GM20431 (cell line): Measurements from ENCODE around the gene SNUPN.

Experiments
- in situ Hi-C: fragments of 300-500 bp; cut with MseI, MboI; formaldehyde crosslinking; loops from one replicate; pipeline ENCODE4 v1.15.0; 2020; ENCODE audit warnings: low sequenced_read_pairs; ENCODE audit not compliant: unreplicated experiment

The SNUPN gene

GRCh38 chr15:75625542-75626347, at the start of gene SNUPN:
TSS of gene SNUPN (minus strand) at chr15:75625725. CDS start at chr15:75621051, 4,674 bp downstream.
- in situ Hi-C loops: no loop called here

DNA sequence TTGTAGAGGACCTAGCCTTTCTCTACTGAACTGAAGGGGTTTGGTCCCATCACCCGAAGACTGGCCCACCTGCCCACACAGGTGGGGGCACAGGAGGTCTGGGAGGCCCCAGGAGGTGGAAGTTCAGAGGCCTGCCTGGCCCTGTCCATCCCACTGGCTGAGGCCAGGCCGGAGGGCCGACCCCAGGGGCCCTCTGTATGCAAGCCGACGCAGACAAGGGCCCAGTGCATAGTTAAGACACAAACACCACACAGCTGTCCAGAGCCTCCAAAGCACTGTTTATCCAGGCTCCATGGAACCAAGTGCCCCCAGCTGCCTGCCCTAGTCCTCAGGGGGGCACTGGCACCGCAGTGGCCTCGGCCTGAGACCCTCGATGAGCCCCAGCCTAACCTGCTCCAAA, 48.8 kb upstream of the SNUPN start:
- in situ Hi-C loops: loop anchor here (25.0 kb wide), 2 partner anchors 312 to 662 kb away; partner anchors contain the start of genes MAN2C1 and PPCDC

GRCh38 chr15:75673426-75674235, 48.1 kb upstream of the SNUPN start:
- in situ Hi-C loops: loop anchor here (25.0 kb wide), 2 partner anchors 311 to 661 kb away; partner anchors contain the start of genes MAN2C1 and PPCDC

GRCh38 chr15:75672646-75673425, 47.3 kb upstream of the SNUPN start:
- in situ Hi-C loops: loop anchor here (25.0 kb wide), 2 partner anchors 311 to 661 kb away; partner anchors contain the start of genes MAN2C1 and PPCDC

DNA sequence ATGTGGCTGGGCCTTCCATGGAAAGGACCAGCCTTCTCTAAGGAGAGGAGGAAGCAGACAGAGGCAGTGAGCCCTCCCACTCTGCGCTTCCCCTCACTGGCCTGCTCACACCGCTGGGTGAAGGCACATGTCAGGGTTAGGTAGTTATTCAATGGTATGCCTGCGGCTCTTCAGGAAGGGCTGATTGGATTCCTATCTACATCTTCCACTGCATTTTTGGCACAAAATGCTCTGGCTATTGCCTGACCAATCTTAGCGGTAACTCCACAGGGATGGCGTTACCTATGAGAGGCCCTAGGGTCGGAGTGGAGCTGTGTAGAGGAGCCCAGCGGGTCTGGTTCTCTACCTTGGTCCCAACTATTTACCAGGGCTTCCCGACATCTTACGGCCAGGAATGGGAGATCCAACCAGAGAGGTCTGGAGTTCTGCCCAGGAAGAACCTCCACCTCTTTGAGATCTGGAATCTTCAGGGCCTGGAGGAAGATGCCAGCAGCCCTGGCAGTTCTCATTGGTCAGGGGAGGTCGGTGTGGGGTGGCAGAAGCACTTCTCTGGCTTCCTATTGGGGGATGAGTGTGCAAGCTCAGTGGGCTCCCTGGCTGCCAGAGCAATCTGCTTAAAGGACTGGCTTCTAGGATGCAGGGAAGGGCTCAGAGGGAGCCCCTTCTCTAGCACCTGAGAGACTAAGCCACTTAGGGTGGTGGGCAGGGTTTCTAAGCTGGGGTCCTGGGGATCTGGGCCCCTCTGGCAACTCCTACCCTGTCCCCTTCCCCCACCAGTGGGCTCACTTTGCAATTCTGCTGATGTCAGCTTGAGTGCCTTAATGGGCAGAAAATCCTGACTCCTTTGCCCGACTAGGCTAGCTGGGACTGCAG, 46.4 kb upstream of the SNUPN start:
- in situ Hi-C loops: loop anchor here (25.0 kb wide), 2 partner anchors 310 to 660 kb away; partner anchors contain the start of genes MAN2C1 and PPCDC

DNA sequence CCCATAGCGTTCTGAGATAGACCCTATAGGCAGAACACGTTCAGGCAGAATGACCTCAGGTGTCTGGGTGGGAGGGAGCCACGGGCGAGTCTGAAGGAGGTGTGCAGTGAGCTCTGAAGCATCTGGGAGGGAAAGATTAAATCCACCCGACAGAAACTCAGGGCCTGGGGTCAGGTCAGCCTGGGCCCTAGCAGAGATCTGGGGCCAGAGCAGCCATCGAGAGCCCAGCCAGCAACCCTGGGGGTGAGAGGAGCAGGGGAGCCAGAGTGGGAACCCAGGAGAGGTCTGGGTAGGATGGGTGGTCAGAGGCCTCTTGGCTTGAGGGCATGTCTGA, 44.3 kb upstream of the SNUPN start:
- in situ Hi-C loops: loop anchor here (25.0 kb wide), 2 partner anchors 308 to 658 kb away; partner anchors contain the start of genes MAN2C1 and PPCDC

DNA sequence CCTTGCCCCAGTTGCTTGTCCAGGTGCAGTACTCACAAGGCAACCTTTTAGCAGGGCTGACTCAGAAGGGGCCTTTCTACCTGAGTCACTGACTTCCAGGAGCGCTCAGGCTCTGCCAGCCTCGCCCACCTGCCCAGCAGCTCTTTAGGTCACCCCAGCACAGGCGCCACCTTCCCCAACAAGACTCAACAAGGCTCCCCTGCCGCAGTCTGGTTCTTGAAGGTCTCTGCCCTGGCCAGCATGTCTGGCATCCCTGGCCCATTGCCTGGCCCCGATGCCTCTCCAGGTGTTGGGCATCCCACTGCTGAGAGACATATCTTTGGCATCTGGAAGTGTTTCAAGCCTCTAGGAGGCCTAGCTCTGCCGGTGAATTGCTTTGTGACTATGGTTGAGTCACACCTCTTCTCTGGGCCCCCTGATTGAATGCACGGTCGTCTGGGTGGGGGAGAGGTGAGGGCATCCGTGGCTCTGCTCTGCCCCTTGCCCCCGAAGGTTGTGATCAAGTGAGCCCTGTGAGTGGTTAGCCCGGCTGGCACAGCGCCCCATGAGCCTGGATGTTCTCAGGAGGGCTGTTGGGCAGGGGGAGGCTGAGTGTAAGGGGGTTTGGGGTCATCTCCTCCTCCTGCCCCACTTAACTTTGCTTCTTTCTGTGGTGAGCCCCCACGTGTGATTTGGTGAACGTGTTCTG, 43.8 kb upstream of the SNUPN start:
- in situ Hi-C loops: loop anchor here (25.0 kb wide), 2 partner anchors 307 to 657 kb away; partner anchors contain the start of genes MAN2C1 and PPCDC

GRCh38 chr15:75666823-75667501, 41.4 kb upstream of the SNUPN start:
- in situ Hi-C loops: loop anchor here (25.0 kb wide), 2 partner anchors 305 to 655 kb away; partner anchors contain the start of genes MAN2C1 and PPCDC

GRCh38 chr15:75663931-75664421, 38.5 kb upstream of the SNUPN start:
- in situ Hi-C loops: loop anchor here (25.0 kb wide), 2 partner anchors 302 to 652 kb away; partner anchors contain the start of genes MAN2C1 and PPCDC

GRCh38 chr15:75662823-75663519, 37.4 kb upstream of the SNUPN start:
- in situ Hi-C loops: loop anchor here (25.0 kb wide), 2 partner anchors 301 to 651 kb away; partner anchors contain the start of genes MAN2C1 and PPCDC

DNA sequence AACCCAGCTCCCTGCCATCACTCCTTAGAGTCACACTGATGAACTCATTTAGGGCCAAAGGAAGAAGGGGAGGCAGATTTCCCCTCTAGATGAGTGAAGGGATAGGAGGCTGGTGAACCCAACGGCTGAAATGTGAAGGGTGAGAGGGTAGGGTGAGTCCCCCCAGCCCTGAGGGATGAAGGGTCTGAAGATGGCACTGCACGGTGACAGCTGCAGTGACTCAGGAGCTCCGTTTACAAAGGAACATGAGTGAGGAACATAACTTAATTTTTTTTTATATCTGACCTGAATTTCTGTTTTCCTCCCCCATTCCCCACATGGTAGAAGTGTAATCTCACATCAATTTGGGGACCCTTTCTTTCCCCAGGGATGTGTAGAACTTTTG, 36.2 kb upstream of the SNUPN start:
- in situ Hi-C loops: loop anchor here (25.0 kb wide), 2 partner anchors 299 to 649 kb away; partner anchors contain the start of genes MAN2C1 and PPCDC

DNA sequence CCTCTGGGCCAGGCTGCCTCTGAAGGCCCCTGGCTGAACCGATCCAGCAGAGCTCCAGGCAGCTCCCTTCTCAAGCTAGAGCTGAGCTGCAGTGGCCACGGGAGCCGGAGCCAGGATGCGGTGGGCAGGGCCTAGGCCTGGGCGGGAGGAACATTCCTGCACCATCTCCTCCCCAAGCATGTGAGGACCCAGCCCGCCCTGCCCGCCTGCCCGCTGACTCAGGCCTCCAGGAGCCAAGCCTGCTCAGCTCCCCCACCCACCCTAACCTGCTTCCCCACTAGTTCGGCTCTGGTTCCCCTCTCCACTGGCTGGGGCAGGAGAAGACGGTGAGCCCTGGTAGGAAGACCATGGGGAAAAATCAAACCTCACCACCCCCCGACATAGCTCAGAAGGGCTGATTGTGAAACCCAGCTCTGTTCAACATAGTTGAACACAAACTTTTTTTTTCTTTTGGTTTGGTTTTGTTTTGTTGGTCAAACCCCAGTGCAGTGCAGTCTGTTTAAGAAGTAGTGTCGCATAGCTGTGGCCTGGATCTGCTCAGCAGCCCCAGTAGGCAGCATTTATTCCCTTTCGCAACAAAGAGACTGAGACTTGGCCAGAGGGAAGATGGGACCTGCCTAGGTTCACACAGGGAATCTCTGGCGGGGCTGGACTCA, 35.7 kb upstream of the SNUPN start:
- in situ Hi-C loops: loop anchor here (25.0 kb wide), 2 partner anchors 299 to 649 kb away; partner anchors contain the start of genes MAN2C1 and PPCDC

- in situ Hi-C loops: loop anchor here (25.0 kb wide), 2 partner anchors 298 to 648 kb away; partner anchors contain the start of genes MAN2C1 and PPCDC
Observed at GRCh38 chr15:75659928-75660645, 34.6 kb upstream of the SNUPN start.

DNA sequence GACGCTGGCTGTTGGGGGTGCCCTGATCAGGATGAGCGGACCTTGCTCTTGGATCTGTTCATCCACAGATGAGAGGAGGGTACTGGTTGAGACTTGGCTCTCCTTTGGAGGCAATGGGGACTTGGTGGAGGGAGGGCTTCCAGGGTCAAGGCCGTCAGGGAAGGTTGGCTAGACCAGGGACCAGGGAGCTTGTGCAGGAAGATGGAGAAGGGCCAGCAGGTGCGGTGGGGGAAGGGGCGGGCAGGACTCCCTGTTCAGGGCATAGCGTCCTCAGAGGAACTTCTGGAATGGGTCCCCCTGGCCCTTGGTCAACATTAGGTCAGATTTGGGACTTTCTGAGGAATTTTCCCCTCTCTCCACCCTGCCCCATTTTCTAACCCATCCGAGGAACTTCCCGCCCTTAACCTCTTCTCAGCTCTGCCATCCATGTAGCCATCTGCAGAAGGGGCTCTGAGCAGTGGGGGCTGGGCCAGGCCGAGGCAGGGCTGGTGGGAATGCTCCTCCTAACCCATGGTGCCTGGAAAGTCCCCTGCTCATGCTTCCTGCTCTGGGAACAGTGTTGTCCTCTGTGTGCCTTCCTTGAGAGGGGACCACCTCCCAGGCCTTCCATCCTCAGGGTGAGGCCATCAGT, 33.7 kb upstream of the SNUPN start:
- in situ Hi-C loops: loop anchor here (25.0 kb wide), 2 partner anchors 297 to 647 kb away; partner anchors contain the start of genes MAN2C1 and PPCDC

DNA sequence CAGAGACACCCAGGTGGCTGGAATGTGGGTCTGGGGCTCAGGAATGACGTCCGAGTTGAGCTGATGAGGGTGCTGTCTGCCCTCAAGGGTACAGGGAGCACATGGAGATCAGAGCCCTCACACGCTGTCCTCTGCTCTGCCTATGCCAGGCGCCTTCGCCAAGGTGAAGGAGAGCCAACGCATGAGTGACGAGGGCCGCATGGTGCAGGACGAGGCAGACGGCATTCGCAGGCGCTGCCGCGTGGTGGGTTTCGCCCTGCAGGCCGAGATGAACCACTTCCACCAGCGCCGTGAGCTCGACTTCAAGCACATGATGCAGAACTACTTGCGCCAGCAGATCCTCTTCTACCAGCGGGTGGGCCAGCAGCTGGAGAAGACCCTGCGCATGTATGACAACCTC, 31.3 kb upstream of the SNUPN start:
- in situ Hi-C loops: loop anchor here (25.0 kb wide), 2 partner anchors 295 to 645 kb away; partner anchors contain the start of genes MAN2C1 and PPCDC
